Activated T-cell treated with anti-CD3 and anti-CD28 coated beads, Interleukin-2, amount 50 U/mL, for 1 hour (primary cell): Measurements from ENCODE around the gene HMCN2.
"Not testable (repeated sequence)": the region's sequence is repeated elsewhere in the genome, so short reads cannot be mapped to it uniquely, and the experiment has no call there.

Experiments used
- DNase-seq: peaks from one replicate; pipeline ENCODE4 v3.0.0-alpha.2; 2020

Gene HMCN2

DNA sequence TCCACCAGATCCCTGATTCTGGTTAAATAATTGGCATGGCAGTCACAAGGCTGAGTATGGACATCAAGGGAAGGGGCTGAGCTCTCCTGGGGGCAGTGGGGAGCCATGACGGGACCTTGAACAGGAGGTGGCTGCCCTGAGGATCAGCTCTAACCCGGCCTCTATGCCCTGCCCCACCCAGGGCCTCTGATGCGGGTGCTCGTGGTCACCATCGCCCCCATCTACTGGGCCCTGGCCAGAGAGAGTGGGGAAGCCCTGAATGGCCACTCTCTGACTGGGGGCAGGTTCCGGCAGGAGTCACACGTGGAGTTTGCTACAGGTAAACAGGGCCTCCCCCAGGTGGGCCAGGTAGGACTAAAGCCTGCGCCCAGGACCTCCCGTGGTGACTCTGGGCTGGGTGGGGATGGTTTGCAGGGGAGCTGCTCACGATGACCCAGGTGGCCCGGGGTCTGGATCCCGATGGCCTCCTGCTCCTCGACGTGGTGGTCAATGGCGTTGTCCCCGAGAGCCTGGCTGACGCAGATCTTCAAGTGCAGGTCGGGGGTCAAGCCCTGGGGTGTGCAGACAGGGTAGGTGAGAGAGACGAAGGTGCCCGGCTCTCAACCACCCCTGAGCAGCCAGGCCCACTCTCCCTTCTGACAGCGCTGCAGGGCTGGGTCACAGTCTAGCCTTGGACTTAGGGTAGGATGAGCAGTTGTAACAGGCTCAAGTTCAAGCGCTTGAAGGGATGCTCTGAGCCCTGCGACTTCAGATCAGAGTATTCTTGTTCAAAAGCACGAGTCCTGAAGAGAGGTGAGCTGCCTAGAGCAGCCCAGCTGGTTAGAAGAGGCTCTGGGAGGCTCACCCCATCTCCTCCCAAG lies 159.3 kb downstream of the HMCN2 start:
- no peak for DNase-seq

DNA sequence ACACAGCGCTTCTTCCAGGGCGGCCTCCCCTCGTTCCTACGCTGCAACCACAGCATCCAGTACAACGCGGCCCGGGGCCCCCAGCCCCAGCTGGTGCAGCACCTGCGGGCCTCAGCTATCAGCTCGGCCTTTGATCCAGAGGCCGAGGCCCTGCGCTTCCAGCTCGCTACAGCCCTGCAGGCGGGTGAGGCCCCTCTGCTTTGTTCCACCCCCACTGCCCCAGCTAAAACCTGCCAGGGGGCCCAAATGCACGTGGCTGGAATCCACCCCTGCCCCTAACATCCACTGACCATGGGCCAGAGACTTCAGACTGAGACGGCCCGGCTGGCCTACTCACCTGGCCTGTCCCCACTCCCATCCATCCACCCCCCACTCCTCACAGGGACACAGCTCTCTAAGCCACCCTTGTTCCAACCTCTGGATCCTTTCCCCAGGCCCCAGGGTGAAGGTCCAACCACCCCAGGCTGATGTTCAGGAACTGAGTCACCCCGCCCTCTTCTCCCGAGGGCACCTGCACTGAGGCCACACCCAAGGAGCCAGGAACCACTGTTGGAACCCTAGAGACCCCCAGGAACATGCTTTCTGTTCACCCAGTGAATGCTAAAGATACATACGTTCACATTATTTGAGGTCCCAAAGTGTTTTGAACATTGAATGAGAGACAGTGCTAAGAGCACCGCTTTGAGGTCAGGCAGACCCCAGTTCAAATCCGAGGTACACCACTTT lies 160.3 kb downstream of the HMCN2 start:
- no peak for DNase-seq

DNA sequence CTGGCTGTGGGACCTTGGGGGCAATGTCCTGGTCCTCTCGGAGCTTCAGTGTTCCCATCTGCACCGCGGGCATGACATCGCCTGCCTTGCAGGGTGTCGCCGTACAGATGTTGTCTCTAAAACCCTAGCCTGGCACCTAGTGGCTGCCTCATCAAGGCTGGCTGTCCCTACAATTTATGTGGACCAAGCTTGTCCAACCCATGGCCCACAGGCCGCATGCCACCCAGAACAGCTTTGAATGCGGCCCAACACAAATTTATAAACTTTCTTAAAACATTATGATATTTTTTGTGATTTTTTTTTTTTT lies 160.9 kb downstream of the HMCN2 start:
- DNase-seq: no peak

DNA sequence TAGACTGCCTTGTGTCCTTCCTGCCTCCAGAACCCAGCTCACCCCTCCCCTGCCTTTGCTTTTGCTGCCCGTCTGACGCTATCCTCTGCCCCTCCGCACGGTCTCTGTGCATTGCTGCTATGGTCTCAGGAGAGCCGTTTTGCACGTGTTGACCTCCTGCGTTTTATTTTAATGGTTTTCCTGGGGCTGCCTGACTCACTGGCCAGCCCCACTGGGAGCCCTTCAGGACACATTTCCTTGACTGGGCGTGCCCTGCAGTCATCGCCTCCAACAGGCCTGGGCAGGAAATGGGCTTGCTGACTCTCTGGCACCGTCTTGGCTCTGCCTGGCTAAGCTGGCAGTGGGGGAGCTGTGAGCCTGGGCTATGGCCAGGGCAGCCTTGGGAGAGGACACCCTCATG lies 161.3 kb downstream of the HMCN2 start:
- no peak for DNase-seq

DNA sequence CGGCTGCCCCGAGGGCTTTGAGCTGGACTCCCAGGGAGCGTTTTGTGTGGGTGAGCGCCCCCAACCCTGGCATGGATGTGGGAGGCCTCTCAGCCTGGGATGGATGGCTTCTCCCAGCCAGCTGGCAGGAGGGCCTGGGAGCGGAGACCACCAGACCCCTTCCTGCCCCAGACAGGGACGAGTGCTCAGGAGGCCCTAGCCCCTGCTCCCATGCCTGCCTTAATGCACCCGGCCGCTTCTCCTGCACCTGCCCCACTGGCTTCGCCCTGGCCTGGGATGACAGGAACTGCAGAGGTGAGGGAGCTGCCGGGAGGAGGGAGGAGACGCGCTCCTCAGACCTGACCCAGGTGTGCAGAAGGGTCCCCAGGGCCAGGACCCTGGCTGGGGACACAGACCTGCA lies 161.8 kb downstream of the HMCN2 start:
- DNase-seq: no peak

DNA sequence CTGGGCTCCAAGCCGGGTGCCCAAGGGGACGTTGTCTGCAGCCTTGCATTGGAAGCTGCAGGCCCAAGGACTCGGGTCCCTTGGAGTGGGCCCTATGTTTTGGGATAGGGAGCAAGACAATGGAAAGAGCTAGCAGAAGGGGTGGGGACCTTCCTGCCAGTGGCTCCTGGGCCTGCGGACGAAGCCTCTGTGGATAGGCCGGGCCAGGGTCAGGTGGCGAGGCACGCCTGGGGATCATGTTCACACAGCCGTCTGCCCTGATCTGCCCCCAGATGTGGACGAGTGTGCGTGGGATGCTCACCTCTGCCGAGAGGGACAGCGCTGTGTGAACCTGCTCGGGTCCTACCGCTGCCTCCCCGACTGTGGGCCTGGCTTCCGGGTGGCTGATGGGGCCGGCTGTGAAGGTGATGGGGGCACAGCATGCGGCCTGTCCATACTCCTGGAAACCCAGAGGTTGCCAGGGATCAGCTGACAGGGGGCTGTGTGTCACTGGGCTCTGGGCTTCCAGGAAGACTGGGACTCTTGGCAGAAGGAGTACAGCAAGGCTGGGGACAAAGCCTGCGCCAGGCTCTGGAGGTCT lies 162.6 kb downstream of the HMCN2 start:
- DNase-seq: no peak

DNA sequence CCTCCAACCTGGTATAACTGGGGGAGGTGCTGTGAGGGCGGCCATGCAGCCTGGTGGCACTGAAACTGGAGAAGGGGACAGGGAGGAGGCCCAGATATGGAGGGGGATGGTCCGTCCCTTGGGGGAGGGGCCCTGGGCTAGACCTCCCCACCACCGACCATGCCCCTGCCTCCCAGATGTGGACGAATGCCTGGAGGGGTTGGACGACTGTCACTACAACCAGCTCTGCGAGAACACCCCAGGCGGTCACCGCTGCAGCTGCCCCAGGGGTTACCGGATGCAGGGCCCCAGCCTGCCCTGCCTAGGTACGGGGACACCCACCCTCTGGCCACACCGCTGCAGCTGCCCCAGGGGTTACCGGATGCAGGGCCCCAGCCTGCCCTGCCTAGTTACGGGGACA lies 163.8 kb downstream of the HMCN2 start:
- DNase-seq: no peak

DNA sequence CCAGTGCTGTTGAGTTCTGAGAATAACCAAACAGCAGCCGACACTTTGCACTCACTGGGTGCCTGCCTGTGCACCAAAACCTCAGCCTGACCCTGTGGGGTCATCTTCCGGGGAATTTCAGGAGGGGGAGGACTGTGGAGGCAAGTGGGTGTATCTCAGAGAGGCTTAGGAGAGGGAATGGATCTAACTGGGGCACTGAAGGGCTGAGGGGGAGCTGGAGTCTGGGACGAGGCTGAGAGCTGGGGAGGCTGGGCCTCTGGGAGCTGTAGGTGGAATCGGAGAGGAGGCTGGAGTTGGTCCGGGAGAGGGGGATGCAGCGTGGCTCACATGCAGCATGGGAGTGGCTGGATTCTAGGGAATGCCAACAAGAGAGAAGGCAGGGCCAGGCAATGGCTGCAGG lies 164.3 kb downstream of the HMCN2 start:
- no peak for DNase-seq

DNA sequence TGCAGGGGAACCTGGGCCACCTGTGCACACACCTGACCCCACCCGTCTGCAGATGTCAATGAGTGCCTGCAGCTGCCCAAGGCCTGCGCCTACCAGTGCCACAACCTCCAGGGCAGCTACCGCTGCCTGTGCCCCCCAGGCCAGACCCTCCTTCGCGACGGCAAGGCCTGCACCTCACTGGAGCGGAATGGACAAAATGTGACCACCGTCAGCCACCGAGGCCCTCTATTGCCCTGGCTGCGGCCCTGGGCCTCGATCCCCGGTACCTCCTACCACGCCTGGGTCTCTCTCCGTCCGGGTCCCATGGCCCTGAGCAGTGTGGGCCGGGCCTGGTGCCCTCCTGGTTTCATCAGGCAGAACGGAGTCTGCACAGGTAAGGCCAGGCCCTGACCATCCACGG lies 164.7 kb downstream of the HMCN2 start:
- DNase-seq: no peak

DNA sequence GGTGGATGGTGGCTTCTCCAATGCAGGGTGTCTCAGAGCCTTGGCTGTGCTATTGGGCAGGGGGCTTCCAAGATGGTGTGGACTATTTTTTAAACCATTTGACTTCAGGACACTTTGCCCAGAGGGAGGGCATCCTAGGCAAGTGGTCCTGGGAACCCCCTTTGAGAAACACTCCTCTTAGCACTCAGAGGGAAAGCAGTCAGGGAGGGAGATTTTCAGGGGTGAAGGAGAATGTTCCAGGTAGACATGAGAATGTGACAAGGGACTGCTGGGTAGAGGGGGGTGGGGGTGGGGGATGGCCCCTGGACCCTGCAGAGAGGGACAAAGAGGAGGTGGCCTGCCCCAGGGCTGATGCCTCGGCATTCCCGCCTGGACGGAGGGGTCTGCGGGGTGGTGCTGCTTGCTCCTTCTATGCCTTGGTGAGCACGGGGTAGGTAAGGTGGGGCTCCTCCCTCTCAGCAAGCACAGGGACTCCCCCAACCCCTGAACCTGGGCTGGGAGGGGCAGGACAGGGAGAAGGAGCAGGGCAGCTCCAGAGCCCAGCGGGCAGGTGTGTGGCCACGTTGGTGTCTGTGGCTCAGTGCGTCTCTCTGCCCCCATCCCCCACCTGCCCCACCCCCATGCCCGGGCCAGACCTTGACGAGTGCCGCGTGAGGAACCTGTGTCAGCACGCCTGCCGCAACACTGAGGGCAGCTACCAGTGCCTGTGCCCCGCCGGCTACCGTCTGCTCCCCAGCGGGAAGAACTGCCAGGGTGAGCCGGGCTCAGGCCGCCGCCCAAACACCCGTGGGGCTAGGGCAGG lies 165.4 kb downstream of the HMCN2 start:
- no peak for DNase-seq

DNA sequence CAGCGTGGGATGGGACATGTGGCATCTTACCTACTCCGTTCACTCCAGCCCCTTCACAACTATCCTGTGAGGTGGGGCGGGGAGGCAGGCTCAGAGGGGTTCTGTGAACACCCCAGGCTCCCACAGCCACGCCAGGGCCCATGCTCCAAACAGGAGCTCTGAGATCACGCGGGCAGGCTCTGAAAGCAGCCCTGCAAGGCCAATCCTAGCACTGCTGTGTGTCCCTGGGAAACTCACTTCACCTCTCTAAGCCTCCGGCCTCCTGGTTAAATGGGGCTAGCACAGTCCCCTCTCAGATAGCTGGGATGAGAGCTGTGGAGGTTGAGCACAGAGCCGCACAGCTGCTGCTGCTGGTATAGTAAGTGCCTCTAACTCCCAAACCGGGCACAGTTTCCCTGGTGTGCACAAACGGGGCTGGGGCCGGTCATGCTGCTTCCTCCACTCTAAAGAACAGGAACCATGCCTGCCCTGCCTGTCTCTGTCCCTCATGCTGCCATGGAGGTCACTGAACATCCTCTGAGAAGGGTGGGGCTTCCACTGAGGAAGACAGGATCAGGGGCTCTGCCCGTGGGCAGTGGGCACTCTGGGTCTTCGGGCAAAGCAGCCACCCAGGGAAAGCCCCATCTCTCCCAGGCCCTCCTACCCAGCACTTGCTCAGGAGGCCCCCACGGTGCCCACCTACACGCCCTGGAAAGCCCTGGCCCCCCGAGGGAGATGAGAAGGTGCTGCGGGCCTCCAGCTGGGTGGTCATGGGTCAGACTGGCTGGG lies 166.2 kb downstream of the HMCN2 start:
- DNase-seq: no peak

DNA sequence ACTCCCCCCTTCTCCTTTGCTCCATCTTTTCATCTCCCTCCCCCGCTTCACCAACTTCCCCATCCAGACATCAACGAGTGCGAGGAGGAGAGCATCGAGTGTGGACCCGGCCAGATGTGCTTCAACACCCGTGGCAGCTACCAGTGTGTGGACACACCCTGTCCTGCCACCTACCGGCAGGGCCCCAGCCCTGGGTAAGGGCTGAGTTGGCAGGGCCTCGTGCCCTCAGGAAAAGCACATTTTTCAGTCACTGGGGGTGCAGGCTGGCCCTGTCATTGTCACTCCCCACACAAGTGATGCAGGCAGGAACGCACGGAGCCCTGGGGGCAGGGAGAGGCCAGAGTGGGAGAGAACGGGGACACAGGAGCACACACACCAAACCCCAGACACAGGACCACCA lies 166.8 kb downstream of the HMCN2 start:
- no peak for DNase-seq

DNA sequence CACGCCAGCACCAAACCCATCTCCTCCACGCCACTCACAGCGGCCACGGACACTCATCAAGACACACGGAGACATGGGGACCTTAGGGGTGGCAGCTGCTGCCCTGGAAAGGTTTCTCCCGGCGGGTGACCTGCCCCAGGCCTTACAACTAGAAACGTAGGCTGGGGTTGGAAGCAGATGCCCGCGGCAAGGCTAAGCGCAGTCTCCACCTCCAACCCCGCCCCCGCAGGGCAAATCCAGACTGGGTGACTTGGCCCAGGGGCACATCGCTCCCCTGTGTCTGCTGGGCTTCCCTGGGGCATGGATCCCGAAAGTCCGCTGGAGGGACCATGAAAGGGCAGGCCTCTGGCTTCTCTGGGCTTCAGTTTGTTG lies 167.2 kb downstream of the HMCN2 start:
- DNase-seq: no peak

DNA sequence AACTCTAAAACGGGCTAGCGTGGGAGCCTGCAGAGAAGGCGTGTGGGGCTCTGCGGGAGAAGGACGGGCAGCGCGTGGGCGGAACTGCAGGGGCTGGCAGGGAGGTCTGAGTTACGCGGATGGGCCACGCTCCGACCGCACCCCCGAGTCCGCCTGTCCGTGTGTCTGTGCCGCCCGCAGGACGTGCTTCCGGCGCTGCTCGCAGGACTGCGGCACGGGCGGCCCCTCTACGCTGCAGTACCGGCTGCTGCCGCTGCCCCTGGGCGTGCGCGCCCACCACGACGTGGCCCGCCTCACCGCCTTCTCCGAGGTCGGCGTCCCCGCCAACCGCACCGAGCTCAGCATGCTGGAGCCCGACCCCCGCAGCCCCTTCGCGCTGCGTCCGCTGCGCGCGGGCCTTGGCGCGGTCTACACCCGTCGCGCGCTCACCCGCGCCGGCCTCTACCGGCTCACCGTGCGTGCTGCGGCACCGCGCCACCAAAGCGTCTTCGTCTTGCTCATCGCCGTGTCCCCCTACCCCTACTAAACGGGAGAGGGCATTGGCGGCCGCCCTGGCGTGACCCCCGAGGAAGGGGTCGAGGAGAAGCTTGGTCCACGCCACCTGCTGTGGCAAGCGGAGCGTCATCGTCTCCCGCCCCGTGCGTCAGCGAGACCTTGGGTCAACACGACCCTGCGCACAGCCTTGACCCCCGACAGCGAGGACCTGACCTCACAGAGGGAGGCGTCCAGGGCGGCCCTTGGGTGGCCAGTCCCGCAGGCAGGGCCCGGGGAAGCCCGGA lies 167.8 kb downstream of the HMCN2 start:
- DNase-seq: peak; percentile 39

DNA sequence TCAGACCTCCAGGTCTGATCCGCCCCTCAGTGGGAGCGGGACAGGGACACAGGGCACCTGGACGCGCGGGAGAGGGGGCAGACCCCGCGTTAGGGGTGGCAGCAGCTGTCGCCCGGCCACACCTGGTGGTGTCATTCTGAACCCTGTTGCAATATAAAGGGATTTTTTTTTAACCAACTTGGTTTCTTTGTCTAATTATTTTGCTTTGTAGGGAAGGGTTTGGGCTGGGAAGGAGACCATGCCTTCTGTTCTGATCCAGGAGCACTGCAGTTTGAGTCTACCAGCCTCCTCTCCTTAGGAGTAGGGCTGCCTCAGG lies 168.3 kb downstream of the HMCN2 start:
- DNase-seq: no peak

DNA sequence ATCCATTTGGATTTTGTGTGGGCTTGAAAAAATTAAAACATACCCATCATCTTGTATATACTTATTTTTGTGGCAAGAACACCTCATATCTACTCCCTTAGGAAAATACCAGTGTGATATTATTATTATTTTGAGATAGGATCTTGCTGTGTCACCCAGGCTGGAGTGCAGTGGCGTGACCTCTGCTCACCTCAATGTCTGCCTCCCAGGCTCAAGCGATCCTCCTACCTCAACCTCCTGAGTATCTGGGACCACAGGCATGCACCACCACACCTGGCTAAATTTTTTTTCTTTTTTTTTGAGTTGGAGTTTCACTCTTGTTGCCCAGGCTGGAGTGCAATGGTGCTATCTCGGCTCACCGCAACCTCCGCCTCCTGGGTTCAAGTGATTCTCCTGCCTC lies 169.1 kb downstream of the HMCN2 start:
- not testable (repeated sequence) for DNase-seq

DNA sequence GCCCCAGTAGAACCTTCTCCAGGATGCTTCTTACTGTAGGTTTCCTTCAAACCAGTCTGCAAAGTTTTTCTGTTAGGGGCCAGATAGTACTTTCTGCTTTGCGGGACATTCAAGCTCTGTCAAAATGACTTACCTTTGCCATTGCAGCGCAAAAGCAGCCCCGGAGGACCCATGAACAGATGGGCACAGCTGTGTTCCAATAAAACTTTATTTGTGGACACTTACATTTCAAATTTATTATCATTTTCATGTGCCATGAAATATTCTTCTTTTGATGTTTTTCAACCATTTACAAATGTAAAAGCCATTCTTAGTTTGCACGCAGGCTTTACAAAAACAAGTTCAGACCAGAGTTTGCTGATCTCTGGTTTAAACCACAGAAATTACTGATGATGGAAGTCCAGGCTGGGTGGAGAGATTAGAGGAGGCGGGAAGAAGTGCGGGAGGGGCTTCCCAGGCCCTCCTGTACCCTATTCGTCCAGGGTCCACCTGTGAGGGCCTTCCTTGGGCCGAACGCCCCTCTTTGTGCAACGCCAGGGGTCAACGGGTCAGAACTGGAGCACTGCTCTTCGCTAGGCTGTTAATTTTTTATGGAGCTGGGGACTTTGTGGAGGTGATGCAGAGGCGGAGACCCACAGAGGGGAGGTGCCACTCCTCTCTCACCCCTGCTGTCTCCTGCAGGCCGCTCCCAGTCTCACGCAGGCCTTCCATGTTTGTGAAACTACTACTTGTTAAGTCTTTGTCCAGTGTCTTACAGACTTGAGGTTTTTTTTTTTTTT lies 171.6 kb downstream of the HMCN2 start:
- no peak for DNase-seq

DNA sequence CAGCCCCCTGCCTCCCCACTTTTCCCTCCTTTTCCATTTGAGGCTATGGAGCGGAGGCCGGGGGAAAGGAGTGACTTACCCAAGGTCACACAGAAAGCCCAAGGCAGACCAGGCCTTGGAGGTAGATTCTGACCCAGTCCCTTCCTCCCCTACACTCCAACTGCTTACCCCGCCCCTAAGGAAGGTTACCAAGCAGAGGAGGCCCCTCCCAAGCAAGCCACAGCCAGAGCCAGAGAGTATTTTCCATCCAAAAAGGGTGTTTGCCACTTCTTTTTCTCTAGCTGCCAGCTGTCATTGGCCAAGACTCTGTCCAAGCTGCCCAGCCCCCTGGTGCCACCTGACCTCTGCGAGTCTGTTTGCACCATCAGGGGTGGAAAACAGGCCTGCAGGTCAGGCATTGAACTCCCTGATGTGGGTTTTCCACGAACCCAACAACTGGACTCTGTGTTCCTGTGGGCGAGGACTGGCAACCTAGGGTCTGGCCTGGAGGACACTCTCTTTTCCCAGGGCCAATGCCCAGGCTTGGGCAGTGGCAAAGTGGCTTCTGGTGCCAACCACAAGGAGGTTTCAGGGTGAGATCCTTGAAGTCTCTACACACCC lies 172.9 kb downstream of the HMCN2 start:
- DNase-seq: no peak

DNA sequence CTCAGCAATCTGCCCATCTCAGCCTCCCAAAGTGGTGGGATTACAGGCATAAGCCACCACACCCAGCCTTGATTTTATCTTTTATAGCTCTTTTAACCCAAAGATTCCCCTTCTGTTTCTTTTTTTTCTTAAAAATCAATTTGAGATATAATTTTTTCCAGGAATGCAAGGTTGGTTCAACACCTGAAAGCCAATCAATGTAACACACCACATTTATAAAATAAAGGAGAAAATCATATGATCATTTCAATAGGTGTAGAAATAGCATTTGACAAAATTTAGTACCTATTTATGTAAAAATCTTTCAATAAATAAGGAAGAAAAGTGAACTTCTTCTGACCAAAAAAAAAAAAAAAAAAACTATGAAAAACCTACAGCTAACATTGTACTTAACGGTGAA lies 175.5 kb downstream of the HMCN2 start:
- DNase-seq: no peak

DNA sequence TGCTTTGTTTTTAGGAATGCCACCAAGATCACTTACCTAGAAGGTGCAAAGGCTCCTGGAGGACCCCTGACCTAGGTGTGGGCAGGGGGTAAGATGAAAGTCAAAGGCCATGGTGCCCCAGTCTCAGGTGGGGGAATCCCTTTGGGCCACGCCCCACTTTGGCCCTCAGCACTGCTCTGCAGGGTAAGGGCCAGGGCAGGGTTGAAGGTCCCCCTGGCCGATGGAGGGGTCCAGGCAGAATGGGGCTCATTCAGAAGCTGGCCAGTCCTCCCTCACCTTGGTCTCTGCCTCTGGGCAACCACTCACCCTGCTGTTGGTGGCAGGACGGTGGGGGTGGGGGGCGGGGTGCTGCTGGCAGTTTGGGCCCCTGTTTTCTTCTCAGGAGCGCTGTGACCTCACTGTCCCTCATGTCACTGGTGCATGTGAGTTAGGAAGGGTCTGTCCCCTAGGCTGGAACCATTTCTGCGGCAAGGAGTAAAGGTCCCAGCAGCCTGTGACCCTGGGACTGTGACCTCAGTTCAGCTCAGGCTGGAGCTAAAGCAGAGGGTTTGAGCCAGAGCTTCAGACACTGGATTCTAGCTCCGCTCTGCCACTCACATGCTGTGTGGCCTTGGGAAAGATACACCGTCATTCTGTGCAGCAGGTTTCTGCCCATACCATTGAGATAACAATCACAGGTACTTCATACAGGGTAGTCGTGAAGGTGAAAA lies 177.3 kb downstream of the HMCN2 start:
- DNase-seq: no peak
